ENCODE results near the gene CEP164.
"Not testable (repeated sequence)": the region's sequence is repeated elsewhere in the genome, so short reads cannot be mapped to it uniquely, and the experiment has no call there.

CEP164 gene

GRCh38 chr11:117303646-117304315 is 23.9 kb upstream of the CEP164 start:
- DNase-seq (ENCODE audit: low read depth in 2 of 2, low spot score in 1 of 2): no peak

- DNase-seq (ENCODE audit: low read depth in 2 of 2, low spot score in 1 of 2): no peak
Measured at GRCh38 chr11:117305145-117305544, 22.5 kb upstream of the CEP164 start.

GRCh38 chr11:117309310-117309709 is 18.3 kb upstream of the CEP164 start:
- DNase-seq (ENCODE audit: low read depth in 2 of 2, low spot score in 1 of 2): no peak

GRCh38 chr11:117313091-117313490 is 14.6 kb upstream of the CEP164 start:
- DNase-seq (ENCODE audit: low read depth in 2 of 2, low spot score in 1 of 2): no peak

GRCh38 chr11:117313828-117314768 is 13.6 kb upstream of the CEP164 start:
- DNase-seq (ENCODE audit: low read depth in 2 of 2, low spot score in 1 of 2): no peak

GRCh38 chr11:117314840-117315239 is 12.8 kb upstream of the CEP164 start:
- DNase-seq (ENCODE audit: low read depth in 2 of 2, low spot score in 1 of 2): no peak

GRCh38 chr11:117315285-117316196 is 12.1 kb upstream of the CEP164 start:
- DNase-seq (ENCODE audit: low read depth in 2 of 2, low spot score in 1 of 2): no peak

GRCh38 chr11:117316197-117316961 is 11.3 kb upstream of the CEP164 start, which contains the start of gene BACE1:
BACE1 (minus strand) TSS chr11:117316256; CDS start chr11:117315795, 461 bp downstream.
- DNase-seq (ENCODE audit: low read depth in 2 of 2, low spot score in 1 of 2): no peak

- DNase-seq (ENCODE audit: low read depth in 2 of 2, low spot score in 1 of 2): no peak
Measured at GRCh38 chr11:117318738-117319137, 8.9 kb upstream of the CEP164 start.

GRCh38 chr11:117319214-117319840 is 8.3 kb upstream of the CEP164 start:
- DNase-seq (ENCODE audit: low read depth in 2 of 2, low spot score in 1 of 2): no peak

- not testable (repeated sequence) for DNase-seq (ENCODE audit: low read depth in 2 of 2, low spot score in 1 of 2)
Measured at GRCh38 chr11:117327255-117327566, 443 bp upstream of the CEP164 start.

- no peak for DNase-seq (ENCODE audit: low read depth in 2 of 2, low spot score in 1 of 2)
Measured at GRCh38 chr11:117328375-117329010, 839 bp downstream of the CEP164 start.

GRCh38 chr11:117332843-117333242 is 5.2 kb downstream of the CEP164 start:
- no peak for DNase-seq (ENCODE audit: low read depth in 2 of 2, low spot score in 1 of 2)

GRCh38 chr11:117333917-117334316 is 6.3 kb downstream of the CEP164 start:
- no peak for DNase-seq (ENCODE audit: low read depth in 2 of 2, low spot score in 1 of 2)

GRCh38 chr11:117334896-117335295 is 7.2 kb downstream of the CEP164 start:
- DNase-seq (ENCODE audit: low read depth in 2 of 2, low spot score in 1 of 2): no peak

- DNase-seq (ENCODE audit: low read depth in 2 of 2, low spot score in 1 of 2): no peak
Measured at GRCh38 chr11:117335399-117335798, 7.7 kb downstream of the CEP164 start.

- no peak for DNase-seq (ENCODE audit: low read depth in 2 of 2, low spot score in 1 of 2)
Measured at GRCh38 chr11:117337076-117337475, 9.4 kb downstream of the CEP164 start.

- DNase-seq (ENCODE audit: low read depth in 2 of 2, low spot score in 1 of 2): no peak
Measured at GRCh38 chr11:117345039-117345438, 17.4 kb downstream of the CEP164 start.

GRCh38 chr11:117354550-117354949 is 26.9 kb downstream of the CEP164 start:
- DNase-seq (ENCODE audit: low read depth in 2 of 2, low spot score in 1 of 2): no peak

Data from stimulated activated CD8-positive, alpha-beta memory T cell treated with anti-CD3 and anti-CD28 coated beads, Interleukin-4, amount 100 ng/mL, for 4 hours (primary cell).